GM18507 (cell line): ENCODE data around the gene RAD23B.

Source experiments
- DNase-seq: peaks from one replicate; pipeline ENCODE4 v3.0.0; 2011; ENCODE audit warnings: low read depth; ENCODE audit not compliant: insufficient read length; ENCODE audit errors: extremely low spot score
- FAIRE-seq: peaks from 2 replicates; lab custom pipeline; 2011; peaks lifted over from hg19 to GRCh38; lab: Jason Lieb, UNC

The RAD23B gene

DNA sequence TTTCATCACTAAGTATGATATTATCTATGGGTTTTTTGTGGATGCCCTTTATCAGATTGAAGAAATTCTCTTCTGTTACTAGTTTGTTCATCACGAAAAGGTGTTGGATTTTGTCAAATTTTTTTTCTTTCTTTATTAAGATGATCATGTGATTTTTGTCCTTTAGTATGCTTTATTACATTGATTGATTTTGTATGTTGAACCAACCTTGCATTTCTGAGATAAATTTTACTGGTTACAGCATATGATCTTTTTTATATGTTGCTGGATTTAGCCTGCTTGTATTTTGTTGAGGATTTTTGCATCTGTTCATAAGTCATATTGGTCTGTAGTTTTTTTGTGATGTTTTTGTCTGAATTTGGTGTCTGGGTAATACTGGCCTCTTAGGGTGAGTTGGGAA lies 42.8 kb downstream of the RAD23B start:
- DNase-seq (no peak), FAIRE-seq (no peak)

DNA sequence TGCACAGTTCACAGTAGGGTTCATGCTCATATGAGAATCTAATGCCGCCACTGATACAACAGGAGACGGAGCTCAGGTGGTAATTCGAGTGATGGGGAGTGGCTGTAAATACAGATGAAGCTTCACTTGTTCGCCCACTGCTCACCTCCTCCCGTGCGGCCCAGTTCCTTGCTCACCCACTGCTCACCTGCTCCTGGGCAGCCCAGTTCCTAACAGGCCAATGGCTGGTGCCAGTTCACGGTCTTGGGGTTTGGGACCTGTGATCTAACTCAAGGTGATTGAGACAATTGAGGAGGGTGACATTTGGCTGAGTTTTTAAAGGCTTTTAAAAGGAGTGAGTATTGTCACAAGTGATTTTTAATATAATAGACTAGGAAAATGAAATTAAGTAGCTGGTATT lies 45.4 kb downstream of the RAD23B start:
- no peak for FAIRE-seq

DNA sequence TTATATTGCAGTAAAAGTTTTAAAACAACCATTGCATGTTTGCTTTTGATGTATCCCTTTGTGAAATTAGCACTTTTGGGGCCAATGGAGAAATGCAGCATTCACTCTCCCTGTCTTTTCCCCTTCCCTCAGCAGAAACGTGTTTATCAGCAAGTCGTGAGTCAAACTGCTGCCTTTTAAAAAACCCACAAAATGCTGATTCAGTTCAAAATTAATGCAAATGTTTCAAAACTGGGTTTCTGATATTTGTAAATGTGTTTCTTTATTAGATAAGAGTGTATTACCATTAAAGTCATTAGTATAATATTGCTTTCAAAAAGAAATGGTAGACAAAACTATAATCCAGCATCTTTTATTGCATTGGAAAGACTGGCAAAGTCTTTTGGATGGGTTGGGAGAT lies 47.3 kb downstream of the RAD23B start:
- DNase-seq = no peak
- no peak for FAIRE-seq

More for the DNA sequence above, 45.4 kb downstream of the RAD23B start:
- DNase-seq = no peak

DNA sequence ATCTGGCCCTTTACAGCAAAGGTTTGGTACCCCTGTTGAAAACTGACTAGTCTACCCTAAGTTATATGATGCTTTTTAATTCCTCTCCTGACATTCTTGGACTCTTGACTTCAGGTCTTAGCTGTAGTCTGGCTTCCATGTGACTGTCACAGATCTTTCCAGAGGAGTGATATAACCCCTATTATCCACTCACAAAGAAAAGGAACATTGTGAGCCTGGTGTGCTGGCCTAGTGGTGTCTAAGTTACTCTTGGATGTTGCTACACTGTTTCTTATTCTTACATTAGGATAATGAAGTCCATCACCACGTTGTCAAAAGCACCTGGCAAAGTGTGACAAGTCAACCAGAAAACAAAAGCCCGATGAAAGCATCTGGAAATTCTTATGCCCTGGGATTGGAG lies 49.8 kb downstream of the RAD23B start:
- DNase-seq (no peak), FAIRE-seq (no peak)

- FAIRE-seq = no peak
Measured at GRCh38 chr9:107333363-107333762, 50.3 kb downstream of the RAD23B start.

DNA sequence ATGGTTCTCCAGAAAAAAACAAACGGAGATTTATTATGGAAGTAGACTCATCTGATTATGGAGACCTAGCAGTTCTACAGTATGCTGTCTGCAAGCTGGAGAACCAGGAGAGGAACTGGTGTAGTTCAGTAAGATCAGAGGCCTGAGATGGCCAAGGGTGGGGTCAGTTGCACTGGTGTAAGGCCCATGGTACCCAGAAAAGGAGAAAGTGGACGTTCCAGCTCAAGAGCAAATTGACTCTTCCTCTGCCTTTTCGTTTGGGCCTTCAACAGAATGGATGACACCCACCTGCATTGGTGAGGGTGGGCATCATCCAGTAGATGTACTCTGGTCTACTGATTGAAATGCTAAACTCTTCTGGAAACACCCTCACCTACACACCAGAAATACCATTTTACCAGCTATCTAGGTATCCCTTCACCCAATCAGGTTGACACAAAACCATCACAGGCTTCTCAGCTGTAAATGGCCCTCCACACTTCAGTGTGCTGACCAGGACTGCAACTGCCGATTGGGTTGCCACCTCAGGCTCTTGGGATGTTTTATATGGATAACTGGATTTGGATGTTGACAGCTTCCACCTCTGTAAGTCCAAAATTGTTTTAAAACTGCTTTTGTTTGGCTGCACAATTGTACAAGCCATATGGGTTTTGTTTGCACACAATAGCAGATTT lies 51.2 kb downstream of the RAD23B start:
- FAIRE-seq (no peak), DNase-seq (no peak)

More at GRCh38 chr9:107333363-107333762, 50.3 kb downstream of the RAD23B start:
- DNase-seq = no peak

- DNase-seq = no peak
- FAIRE-seq = no peak
Measured at GRCh38 chr9:107335331-107335730, 52.3 kb downstream of the RAD23B start.

DNA sequence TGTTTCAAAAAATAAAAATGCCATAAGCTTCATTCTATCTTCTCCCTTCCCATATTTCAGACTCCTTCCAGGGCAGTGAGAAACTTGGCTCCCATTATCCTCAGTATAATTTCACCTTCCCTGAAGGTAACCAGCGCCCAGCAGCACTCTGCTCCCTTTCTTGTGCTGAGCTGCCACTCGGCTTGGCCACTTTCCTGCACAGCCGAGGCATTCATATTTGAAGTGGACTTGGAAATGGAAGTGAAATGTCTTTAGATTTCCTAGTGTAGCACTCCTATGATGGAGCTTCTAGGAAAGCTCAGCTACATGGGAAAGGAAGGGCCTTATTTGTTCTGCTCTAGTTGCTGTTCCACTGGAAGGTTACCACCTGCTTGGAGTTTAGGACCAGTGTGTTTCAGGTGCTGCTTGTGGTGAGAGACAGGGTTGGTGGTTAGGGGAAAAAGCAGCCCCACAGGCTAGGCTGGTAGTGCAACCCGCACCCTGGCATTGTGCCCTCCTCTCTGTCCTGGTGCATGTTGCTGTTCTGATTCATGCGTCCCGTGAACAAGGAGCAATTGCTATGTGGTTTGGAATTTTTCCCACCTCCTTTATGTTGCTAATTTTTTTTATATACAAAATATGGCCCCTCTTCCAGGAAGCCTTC lies 53.8 kb downstream of the RAD23B start:
- DNase-seq (no peak), FAIRE-seq (no peak)

GRCh38 chr9:107337676-107338590 lies 54.9 kb downstream of the RAD23B start:
- FAIRE-seq (no peak), DNase-seq (no peak)

DNA sequence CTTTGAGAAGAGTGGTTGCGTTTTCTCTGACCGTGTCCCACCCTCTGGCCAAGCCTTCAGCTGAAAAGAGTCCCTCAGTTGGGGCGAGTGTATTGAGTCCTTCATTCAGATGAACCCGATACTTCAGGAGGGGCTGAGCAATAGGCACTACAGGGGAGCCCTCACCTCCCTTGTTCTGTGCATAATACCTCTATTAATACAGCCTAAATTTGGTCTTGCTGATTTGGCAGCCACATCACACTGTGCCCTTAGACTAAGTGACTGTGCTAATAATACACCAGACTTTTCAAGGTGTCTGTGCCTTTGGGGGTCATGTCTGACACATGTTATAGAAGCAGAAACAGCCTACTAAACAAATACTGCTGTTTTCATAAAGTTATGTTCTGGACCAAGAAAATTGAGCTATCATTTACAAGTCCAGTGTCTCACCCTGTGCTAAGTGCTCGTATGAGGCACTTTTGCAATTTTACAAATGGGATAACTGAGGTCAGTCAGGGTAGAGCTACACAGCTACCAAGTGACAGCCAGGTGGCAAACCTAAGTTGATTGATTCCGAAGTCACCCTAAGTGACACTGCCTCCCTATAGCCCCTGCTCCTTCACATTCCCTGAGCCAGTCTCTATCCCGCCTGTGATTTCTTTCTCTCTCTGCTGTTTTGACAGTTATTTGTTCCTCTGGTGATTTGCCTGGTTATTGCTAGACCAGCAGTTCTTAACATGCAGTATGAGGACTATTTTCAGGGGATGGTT lies 56.0 kb downstream of the RAD23B start:
- FAIRE-seq = no peak
- no peak for DNase-seq

- FAIRE-seq (peak; percentile 90), DNase-seq (peak; percentile 55)
Measured at GRCh38 chr9:107340920-107341632, 58.0 kb downstream of the RAD23B start.

DNA sequence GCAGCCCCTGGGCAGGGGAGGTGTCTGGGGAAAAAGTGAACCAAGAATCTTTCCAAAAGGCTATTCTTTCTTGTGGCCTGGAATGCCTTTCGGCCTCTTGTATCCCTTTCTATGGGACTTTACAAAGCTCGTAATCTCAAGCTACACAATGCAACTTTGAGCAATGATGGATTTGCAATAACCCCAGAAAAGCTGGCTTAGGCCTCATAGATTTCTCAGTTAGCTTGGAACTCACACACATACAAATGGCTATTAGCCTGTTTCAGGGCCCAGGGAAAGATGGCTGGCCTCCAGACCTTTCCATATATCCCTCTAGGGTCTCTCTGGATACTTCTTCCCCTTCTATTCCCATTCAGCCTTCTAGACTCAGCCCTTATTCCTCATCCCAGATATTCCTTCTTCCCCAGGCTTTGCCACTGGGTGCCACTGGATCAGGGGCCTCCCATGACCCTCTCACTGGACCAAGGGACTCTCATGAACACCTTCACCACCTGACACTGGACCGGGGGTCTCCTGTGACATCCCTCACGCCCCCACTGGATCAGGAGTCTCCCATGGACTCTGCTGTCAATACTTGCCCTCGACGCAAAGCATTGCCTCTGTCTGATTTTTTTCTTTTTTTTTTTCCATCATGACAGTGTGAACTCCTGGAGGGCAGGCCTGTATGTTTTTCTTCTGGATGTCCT lies 59.5 kb downstream of the RAD23B start:
- no peak for FAIRE-seq

DNA sequence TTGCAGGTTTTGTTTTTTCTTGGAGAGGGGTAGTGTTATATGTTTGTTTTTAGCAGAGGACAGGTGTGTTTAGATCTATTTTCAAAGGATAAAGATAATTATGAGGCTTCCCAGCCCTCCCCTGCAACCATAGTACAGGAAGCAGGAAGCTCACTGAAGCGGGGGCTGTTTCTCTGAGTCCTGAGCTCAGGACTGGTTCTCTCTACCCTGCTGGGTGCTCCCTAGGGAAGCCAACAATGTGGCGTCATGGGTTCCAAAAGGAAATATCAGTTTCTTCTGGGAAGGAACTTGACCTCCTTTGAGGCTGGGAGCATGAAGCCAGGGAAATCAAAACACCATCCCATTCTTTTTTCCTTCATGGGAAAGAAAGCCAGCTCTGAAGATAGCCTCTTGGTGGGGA lies 62.2 kb downstream of the RAD23B start:
- FAIRE-seq = no peak
- DNase-seq = no peak

More for the DNA sequence above, 59.5 kb downstream of the RAD23B start:
- DNase-seq = no peak

DNA sequence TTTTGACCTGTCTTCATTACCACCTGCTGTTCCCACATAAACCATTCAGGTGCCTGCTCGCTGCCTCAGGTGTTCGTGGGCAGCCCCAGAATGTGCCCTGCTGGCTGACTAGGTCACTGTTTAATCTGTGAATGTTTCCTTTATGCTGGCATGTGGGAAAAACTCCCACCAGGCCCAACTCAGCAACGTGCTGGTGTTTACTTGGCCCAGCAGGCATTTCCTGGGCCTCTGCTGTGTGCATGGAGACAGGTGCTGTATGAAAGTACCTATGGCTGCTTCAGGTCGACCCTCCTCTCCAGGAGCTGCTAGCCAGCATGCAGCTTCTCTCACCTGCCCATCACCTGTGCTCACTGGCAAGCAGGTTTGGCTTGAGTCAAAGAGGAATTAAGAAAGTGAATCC lies 65.8 kb downstream of the RAD23B start:
- no peak for FAIRE-seq
- no peak for DNase-seq

DNA sequence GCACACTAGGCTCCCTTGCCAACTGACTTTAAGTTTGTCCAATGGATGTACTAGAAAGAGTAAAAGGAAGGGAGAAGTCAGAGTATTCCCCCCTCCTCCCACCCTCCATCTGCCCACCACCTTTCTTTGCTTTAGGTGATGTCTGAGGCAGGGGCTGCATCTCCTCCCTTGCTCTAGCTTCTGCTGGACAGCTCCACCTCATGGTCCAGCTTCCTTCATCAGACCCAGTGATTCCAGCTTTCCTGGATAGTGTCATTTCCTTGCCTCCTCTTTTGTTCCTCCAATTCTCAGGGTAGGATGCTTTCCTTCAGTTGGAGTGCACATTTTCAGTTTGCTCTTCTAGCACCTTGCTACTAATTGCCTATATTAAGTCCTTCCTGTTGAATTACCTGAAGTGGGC lies 67.4 kb downstream of the RAD23B start:
- FAIRE-seq = no peak
- DNase-seq = no peak

GRCh38 chr9:107351382-107352045 lies 68.4 kb downstream of the RAD23B start:
- DNase-seq (no peak), FAIRE-seq (no peak)

DNA sequence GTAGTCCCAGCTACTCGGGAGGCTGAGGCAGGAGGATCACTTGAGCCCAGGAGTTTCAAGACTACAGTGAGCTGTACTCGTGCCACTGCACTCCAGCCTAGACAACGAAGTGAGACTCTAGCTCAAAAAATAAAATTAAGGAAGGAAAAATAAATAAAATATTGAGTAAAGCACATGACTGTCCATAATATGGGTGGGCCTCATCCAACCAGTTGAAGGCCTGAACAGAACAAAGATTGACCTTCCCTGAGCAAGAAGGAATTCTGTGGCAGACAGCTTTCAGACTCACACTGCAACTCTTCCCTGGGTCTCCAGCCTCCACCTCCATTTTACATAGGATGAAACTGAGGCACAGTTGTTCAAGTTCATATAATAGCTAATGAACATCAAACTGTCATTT lies 72.3 kb downstream of the RAD23B start:
- DNase-seq = no peak
- FAIRE-seq = no peak

GRCh38 chr9:107358986-107359385 lies 75.9 kb downstream of the RAD23B start:
- FAIRE-seq (no peak), DNase-seq (no peak)
